ENCODE measurements around the gene PRKD2. TPM values are rescaled to one million over a fixed set of nuclear protein-coding genes. Genes with fewer than 3 reads are reported as not detected.
"Not testable (repeated sequence)": the region's sequence is repeated elsewhere in the genome, so short reads cannot be mapped to it uniquely, and the experiment has no call there.

PRKD2 gene
- total RNA-seq, 1 donor from 2014 or later, result 101 TPM

DNA sequence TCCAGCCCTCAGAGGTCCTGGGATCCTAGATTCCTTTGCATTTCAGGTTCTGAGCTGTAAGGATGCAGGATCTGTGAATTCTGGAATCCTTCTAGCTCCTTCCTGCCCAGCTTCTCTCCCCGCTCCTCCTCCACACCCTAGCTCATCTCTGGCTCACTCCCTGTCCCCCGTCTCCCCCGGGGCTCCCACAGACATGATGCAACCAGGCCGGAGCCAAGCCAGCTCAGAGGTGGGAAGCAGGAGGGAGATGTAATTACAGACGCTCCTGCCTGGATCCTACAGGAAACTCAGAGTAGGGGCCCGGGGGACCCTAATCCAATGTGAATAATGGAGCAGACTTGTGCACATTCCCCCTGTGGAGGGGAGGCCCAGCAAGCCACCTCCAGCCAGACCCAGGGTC, 85.4 kb downstream of the PRKD2 start:
- TF ChIP-seq, protein P1, sequence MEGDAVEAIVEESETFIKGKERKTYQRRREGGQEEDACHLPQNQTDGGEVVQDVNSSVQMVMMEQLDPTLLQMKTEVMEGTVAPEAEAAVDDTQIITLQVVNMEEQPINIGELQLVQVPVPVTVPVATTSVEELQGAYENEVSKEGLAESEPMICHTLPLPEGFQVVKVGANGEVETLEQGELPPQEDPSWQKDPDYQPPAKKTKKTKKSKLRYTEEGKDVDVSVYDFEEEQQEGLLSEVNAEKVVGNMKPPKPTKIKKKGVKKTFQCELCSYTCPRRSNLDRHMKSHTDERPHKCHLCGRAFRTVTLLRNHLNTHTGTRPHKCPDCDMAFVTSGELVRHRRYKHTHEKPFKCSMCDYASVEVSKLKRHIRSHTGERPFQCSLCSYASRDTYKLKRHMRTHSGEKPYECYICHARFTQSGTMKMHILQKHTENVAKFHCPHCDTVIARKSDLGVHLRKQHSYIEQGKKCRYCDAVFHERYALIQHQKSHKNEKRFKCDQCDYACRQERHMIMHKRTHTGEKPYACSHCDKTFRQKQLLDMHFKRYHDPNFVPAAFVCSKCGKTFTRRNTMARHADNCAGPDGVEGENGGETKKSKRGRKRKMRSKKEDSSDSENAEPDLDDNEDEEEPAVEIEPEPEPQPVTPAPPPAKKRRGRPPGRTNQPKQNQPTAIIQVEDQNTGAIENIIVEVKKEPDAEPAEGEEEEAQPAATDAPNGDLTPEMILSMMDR (IDR thresholded peaks at IDR 0.05), result no peak
- Histone ChIP-seq H3K36me3 (no peaks in the 10 kb centered on the region), H3K27me3 (no peaks in the 10 kb centered on the region), H3K9me3 (no peaks in the 10 kb centered on the region), H3K27ac (peak overlapping the region; percentile 54 to 81), H3K4me1 (peaks cover 13 to 31% of the 10 kb centered on the region in 2 donors), H3K4me3 (no peak overlapping the region)
- intact Hi-C loops (cut with DNase I), result no loop called here
- no peak for DNase-seq (ENCODE audit: low spot score in 2 of 2)

DNA sequence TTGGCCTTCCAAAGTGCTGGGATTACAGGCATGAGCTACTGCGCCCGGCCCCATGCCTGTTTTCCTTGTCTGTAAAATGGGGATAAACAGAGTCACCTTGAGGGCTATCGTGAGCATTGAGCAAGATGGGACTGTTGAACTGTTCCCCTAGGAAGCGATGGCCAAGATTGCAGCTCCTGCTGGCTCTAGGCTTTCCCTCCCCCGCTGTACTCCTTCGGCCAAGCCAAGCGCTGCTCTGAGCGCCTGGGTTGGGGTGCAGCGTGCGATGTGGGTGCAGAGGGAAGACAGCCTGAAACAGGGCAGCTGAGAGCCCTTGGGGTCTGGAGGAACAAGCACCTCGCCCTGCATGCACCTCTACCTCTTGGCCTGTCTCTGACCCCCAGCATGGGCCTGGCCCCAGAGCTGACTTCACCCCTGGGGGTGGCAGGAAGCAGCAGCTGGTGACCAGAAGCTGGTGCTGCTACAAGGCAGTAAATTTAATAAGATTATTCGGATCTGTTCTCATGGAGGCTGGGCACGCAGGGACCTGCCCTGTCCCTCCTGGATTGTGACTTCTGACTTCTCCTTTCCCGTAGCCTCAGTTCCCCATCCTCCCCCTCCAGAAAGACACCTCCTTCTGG, 86.2 kb downstream of the PRKD2 start:
- DNase-seq (ENCODE audit: low spot score in 2 of 2), result no peak
- Histone ChIP-seq H3K4me3 (no peak overlapping the region), H3K27ac (peak overlapping the region; percentile 54 to 81), H3K4me1 (peaks cover 21 to 38% of the 10 kb centered on the region in 2 donors), H3K36me3 (no peaks in the 10 kb centered on the region), H3K9me3 (no peaks in the 10 kb centered on the region), H3K27me3 (no peaks in the 10 kb centered on the region)
- TF ChIP-seq, protein P1 (IDR thresholded peaks at IDR 0.05), result no peak
- intact Hi-C loops (cut with DNase I), result no loop called here

DNA sequence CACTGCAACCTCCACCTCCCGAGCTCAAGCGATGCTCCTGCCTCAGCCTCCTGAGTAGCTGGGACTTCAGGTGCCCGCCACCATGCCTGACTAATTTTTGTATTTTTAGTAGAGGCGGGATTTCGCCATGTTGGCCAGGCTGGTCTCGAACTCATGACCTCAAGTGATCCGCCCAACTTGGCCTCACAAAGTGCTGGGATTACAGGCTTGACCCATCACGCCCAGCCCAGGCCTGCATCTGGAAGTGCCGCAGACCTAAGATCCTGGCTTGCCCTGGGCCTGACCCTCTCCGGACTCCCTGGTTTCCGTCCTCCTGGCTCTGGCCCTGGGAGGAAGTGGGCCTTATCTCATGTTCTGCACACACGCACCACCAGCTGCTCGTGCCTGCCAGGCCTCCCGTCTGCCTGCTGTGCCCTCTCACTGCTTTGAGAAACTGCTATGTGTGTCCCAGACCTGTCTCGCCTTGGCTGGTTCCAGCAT, 87.3 kb downstream of the PRKD2 start:
- Histone ChIP-seq H3K36me3 (no peaks in the 10 kb centered on the region), H3K4me3 (no peak overlapping the region), H3K9me3 (no peaks in the 10 kb centered on the region), H3K4me1 (peaks cover 19 to 37% of the 10 kb centered on the region in 2 donors), H3K27me3 (no peaks in the 10 kb centered on the region), H3K27ac (peak overlapping the region; percentile 80 to 81)
- peak in 1 of 2 donors; percentile 83 for DNase-seq (ENCODE audit: low spot score in 2 of 2)
- intact Hi-C loops (cut with DNase I), result loop anchor here (10.0 kb wide), 1 partner anchor 615 kb away; no protein-coding TSS in a partner anchor
- TF ChIP-seq, protein P1 (IDR thresholded peaks at IDR 0.05), result no peak

DNA sequence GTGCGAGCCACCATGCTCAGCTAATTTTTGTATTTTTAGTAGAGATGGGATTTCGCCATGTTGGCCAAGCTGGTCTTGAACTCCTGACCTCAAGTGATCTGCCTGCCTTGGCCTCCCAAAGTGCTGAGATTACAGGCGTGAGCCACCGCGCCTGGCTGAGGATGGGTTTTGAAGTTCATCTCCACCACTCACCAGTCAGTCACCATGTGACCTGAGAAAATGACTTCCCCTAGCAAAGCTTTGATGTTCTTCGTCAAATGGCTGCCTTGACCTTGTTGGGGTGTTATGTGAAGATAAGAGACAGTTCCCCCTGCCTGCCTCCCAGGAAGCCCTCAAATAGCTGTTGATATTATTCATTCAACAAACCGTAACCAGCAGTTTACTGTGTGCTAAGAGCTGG, 87.9 kb downstream of the PRKD2 start:
- not testable (repeated sequence) for H3K36me3 ChIP-seq; H3K27me3 ChIP-seq; H3K4me3 ChIP-seq; H3K9me3 ChIP-seq; DNase-seq (ENCODE audit: low spot score in 2 of 2)
- Histone ChIP-seq H3K27ac (peak overlapping the region; percentile 80 to 81), H3K4me1 (peaks cover 17 to 35% of the 10 kb centered on the region in 2 donors)
- intact Hi-C loops (cut with DNase I), result loop anchor here (10.0 kb wide), 1 partner anchor 616 kb away; no protein-coding TSS in a partner anchor

DNA sequence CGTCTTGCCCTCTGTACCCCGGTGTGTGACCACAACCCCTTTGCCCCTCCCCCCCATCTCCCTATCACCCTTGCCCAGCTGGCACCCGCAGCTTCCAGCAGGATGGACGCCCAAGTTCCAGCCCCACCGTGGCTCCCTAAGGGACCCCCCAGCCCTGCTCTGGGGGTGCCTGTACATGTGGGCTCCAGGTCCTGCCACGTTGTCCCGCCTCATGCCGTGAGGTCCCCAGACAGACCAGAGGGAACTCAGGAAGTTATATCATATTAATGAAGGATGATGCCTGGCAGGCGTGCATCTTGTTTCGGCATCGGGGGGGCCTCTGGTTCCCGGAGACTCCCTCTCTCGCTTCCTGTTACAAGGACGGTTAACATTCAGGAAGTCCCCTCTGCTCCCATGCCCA, 90.5 kb downstream of the PRKD2 start:
- Histone ChIP-seq H3K9me3 (no peaks in the 10 kb centered on the region), H3K27ac (peak overlapping the region; percentile 97 to 98), H3K27me3 (no peaks in the 10 kb centered on the region), H3K36me3 (peaks cover 0 to 8% of the 10 kb centered on the region in 2 donors), H3K4me1 (peaks cover 22 to 40% of the 10 kb centered on the region in 2 donors), H3K4me3 (no peak overlapping the region)
- no peak for DNase-seq (ENCODE audit: low spot score in 2 of 2)
- TF ChIP-seq, protein P1 (IDR thresholded peaks at IDR 0.05), result no peak
- intact Hi-C loops (cut with DNase I), result loop anchor here (10.0 kb wide), 1 partner anchor 618 kb away; no protein-coding TSS in a partner anchor

DNA sequence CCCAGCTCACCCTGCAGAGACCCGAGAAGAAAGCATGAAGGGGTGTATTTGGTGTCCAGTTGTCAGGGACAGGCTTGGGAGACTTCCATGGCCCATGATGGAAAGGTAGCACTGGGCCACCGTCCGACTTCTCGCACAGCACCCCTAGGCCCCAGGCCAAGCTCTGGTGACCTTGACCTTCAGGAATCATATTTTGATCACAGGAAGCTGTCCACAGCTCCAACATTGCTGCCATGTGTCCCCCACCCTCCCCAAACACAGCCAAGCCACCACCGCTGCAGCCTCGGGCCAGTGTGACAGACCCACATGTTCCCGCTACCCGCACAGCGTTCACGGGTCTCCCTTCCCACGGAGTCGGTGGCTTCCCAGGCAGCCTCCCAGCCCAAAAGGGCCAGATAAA, 91.2 kb downstream of the PRKD2 start:
- TF ChIP-seq, protein P1 (IDR thresholded peaks at IDR 0.05), result no peak
- H3K27ac ChIP-seq, result peak overlapping the region; percentile 97 to 98
- intact Hi-C loops (cut with DNase I), result loop anchor here (2.0 to 10.0 kb wide), 2 partner anchors 25 to 619 kb away; partner anchors contain the start of gene CALM3
- no peak for DNase-seq (ENCODE audit: low spot score in 2 of 2)
- peaks cover 0 to 8% of the 10 kb centered on the region in 2 donors for H3K36me3 ChIP-seq
- H3K9me3 ChIP-seq, result no peaks in the 10 kb centered on the region
- H3K27me3 ChIP-seq, result no peaks in the 10 kb centered on the region
- peaks cover 22 to 43% of the 10 kb centered on the region in 2 donors for H3K4me1 ChIP-seq
- H3K4me3 ChIP-seq, result peak overlapping the region; percentile 10 to 24

Data from ascending aorta (tissue), 2 donors.